ENCODE data around the gene WWOX.

- TF ChIP-seq CTCF (IDR thresholded peaks at IDR 0.05 in 8 of 11, conservative IDR thresholded peaks at IDR 0.05 in 3 of 11) (no peak), POLR2A (IDR thresholded peaks at IDR 0.05) (no peak)
These were observed 1105.0 kb downstream of the WWOX start for GRCh38 chr16:79204486-79204885.
